Measurements from ENCODE around the gene HNMT. TPM values are rescaled to one million over a fixed set of nuclear protein-coding genes. Genes with fewer than 3 reads are reported as not detected.

The HNMT gene
- total RNA-seq, 2 donors from 2014 or later = 8.0 to 10.5 TPM

DNA sequence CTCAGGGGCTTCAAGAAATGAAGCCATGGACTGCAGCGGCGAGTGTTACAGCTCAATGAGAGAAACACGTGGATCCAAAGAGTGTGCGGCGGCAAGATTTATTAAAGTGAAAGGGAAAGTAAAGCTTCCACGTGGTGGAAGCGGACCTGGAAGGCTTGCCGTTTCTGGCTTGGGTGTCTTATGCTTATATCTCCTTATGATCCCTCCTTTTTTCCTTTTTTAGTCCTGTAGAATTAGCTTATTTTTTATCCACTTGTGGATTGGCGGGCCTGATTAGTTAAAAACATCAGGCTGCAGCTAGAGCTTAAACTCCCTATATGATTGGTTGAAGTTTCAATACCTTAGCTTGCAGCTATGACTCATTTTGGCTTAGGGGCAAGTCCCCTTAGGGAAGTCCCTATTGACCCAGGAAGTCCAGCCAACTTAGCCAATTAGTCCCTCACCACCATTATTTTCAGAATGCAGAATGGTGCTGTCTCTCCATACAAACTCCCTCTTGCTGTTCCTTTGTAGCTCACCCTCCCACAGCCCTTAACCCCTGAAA is 11.6 kb upstream of the HNMT start:
- Histone ChIP-seq H3K4me3 (peak overlapping the region in 1 of 2 donors; percentile 7), H3K27ac (no peak overlapping the region), H3K4me1 (no peaks in the 10 kb centered on the region), H3K27me3 (no peaks in the 10 kb centered on the region), H3K9me3 (no peaks in the 10 kb centered on the region), H3K36me3 (no peaks in the 10 kb centered on the region)
- DNase-seq (ENCODE audit: low spot score) = no peak
- TF ChIP-seq, protein P1, sequence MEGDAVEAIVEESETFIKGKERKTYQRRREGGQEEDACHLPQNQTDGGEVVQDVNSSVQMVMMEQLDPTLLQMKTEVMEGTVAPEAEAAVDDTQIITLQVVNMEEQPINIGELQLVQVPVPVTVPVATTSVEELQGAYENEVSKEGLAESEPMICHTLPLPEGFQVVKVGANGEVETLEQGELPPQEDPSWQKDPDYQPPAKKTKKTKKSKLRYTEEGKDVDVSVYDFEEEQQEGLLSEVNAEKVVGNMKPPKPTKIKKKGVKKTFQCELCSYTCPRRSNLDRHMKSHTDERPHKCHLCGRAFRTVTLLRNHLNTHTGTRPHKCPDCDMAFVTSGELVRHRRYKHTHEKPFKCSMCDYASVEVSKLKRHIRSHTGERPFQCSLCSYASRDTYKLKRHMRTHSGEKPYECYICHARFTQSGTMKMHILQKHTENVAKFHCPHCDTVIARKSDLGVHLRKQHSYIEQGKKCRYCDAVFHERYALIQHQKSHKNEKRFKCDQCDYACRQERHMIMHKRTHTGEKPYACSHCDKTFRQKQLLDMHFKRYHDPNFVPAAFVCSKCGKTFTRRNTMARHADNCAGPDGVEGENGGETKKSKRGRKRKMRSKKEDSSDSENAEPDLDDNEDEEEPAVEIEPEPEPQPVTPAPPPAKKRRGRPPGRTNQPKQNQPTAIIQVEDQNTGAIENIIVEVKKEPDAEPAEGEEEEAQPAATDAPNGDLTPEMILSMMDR (IDR thresholded peaks at IDR 0.05) = no peak

DNA sequence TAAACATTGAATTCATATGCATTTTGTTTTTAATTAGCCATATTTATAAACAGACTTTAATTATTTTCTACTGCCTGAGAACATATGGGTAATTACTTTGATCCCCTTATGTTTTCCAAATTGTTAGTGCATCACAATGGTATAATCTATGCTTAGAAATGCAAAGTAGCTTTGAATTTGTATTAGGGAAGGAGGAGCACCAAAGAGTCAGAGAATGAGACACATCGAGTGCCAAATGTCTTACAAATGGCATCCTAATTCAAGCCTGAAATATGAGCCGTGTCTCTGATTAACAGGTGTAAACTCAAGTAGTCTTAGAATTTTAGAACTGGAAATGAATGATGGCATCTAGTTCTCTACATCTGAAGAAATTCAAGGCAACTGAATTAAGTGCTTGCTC is 8.7 kb upstream of the HNMT start:
- no peaks in the 10 kb centered on the region for H3K27me3 ChIP-seq
- TF ChIP-seq, protein P1 (IDR thresholded peaks at IDR 0.05) = no peak
- no peaks in the 10 kb centered on the region for H3K9me3 ChIP-seq
- H3K4me1 ChIP-seq = no peaks in the 10 kb centered on the region
- H3K36me3 ChIP-seq = no peaks in the 10 kb centered on the region
- no peak overlapping the region for H3K27ac ChIP-seq
- H3K4me3 ChIP-seq = no peak overlapping the region
- DNase-seq (ENCODE audit: low spot score) = no peak

DNA sequence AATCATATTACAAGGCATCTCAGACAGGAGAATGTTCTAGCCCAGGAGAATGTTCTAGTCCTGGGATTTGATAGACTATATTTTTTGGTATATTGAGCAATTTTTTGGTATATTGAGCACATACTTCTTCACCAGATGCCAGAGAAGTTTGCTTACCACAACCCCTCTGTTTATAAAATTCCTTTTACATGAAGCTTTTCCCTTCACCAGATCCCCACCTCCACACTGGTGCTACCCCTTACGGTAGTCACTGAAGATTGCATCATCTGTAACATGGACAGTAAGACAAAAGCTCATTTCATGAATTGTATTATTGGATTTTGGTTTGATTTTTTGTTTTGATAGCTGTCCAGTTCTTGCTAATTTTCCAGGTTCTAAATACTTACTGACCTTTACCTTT is 7.2 kb upstream of the HNMT start:
- TF ChIP-seq, protein P1 (IDR thresholded peaks at IDR 0.05) = no peak
- Histone ChIP-seq H3K4me3 (no peak overlapping the region), H3K36me3 (no peaks in the 10 kb centered on the region), H3K9me3 (no peaks in the 10 kb centered on the region), H3K27ac (no peak overlapping the region), H3K4me1 (no peaks in the 10 kb centered on the region), H3K27me3 (no peaks in the 10 kb centered on the region)
- DNase-seq (ENCODE audit: low spot score) = no peak

DNA sequence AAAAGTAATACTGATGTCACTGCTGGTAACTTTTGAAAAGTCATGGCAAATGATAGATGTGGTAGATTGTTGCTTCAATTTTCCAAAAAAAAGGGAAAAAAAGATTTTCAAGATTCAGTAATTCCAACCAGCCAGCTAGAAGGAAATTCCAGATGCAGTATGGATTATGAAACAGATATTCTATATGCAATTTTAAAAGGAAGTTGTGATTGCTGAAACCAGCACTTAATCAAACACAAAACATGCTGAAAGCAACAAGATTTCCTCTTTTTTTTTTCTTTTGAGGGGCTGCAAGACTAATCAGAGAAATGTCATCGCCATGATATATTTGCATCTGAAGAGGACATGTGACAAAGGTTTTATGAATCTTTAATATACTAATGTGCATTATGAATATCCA is 5.1 kb upstream of the HNMT start:
- TF ChIP-seq, protein P1 (IDR thresholded peaks at IDR 0.05) = no peak
- Histone ChIP-seq H3K27ac (no peak overlapping the region), H3K27me3 (no peaks in the 10 kb centered on the region), H3K4me3 (no peak overlapping the region), H3K4me1 (peaks cover 0 to 7% of the 10 kb centered on the region in 2 donors), H3K9me3 (no peaks in the 10 kb centered on the region), H3K36me3 (no peaks in the 10 kb centered on the region)
- no peak for DNase-seq (ENCODE audit: low spot score)

DNA sequence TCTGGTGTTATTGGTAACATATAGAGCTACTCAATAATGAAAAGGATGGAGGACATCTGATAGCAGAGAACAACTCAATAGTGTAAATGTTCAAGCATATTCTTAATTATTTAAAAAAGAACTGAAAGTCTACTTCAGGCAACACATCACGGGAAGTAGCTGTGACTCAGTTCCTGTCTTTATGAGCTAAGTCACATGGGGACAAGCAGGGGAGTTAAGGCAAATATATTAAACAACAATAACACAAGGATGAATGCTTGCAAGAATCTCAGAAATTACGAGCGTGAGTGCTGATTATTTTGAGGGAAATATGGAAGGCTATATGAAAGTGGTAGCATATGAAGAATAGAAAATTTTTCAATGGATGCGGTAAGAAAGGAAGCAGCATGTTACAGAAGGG is 4.0 kb upstream of the HNMT start:
- no peaks in the 10 kb centered on the region for H3K9me3 ChIP-seq
- H3K36me3 ChIP-seq = no peaks in the 10 kb centered on the region
- no peaks in the 10 kb centered on the region for H3K27me3 ChIP-seq
- H3K4me3 ChIP-seq = no peak overlapping the region
- H3K4me1 ChIP-seq = peaks cover 0 to 7% of the 10 kb centered on the region in 2 donors
- no peak for DNase-seq (ENCODE audit: low spot score)
- TF ChIP-seq, protein P1 (IDR thresholded peaks at IDR 0.05) = no peak
- H3K27ac ChIP-seq = no peak overlapping the region

DNA sequence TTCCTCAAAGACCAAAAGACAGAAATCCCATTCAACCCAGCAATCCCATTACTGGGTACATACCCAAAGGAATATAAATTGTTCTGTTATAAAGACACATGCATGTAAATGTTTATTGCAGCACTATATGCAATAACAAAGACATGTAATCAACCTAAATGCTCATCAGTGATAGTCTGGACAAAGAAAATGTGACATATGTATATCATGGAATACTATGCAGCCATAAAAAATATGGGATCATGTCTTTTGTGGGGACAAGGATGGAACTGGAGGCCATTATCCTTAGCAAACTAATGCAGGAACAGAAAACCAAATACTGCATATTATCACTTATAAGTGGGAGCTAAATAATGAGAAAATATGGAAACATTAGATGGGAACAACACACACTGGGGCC is 2.7 kb upstream of the HNMT start:
- Histone ChIP-seq H3K4me1 (peaks cover 0 to 7% of the 10 kb centered on the region in 2 donors), H3K9me3 (no peaks in the 10 kb centered on the region), H3K36me3 (no peaks in the 10 kb centered on the region), H3K4me3 (no peak overlapping the region), H3K27ac (no peak overlapping the region), H3K27me3 (no peaks in the 10 kb centered on the region)
- no peak for DNase-seq (ENCODE audit: low spot score)
- TF ChIP-seq, protein P1 (IDR thresholded peaks at IDR 0.05) = no peak

Measured in right atrium auricular region (tissue), 2 donors.